NCI-H526 treated with DMSO at 0.1 percent for 48 hours (cell line): ENCODE results near the gene ZNF433.

ENCODE experiments used
- DNase-seq: peaks from one replicate; lab custom pipeline; 2025; lab: John Stamatoyannopoulos, UW

ZNF433 gene

DNA sequence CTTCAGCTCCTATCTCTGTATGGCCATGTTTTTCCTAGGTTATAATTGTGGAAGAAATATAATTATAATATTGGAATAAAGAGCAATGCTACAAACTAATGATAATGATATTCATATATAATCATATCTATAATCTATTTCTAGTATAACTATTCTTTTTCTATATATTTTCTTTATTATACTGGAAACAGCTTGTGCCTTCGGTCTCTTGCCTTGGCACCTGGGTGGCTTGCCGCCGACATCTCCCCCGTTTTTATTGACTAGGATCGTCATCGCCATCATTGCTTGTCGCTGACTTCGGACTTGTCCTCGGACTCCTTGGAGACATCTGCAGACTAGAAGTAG, 46.4 kb downstream of the ZNF433 start:
- DNase-seq: no peak

DNA sequence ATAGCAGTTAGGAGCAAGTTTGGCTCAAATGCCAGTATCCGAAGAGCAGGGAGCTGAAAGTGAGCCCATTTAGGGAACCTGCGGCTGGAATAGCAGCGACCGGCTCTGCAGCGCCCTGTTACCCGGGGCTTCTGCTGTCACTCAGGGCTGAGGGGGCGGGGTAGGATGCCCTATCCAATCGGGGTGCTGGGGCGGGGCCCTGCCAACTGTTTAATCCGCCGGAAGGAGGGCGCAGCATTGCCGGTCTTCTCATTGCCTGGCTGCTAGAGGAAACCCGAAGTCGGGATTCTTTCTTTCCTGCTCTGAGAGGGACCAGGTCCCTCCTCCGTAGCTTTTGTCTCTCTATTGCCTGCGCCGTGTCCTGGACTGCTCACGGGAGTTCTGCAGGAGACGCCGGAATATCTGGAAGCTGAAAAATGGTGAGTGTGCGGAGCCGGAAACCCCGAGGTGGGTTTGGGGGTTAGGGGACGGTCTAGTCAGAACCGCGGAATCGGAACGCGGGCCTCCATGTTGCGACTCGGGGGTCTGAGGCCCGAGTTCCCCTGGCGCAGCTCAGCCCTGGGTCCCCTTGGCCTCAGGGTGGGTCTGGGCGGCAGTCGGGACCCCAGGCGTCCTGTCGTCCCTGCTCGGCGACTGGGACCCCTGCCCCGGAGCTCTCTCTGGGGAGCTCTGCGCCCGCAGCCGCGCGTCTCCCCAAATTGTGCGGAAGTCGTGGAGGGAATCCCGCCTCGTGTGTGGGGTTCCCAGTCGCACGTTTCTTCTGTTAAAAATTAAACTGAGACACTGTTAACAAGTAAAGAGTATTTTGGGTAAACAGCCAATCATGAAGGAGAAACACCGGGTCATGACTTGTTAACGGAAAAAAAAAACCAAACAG, 47.8 kb downstream of the ZNF433 start:
- peak; percentile 81 for DNase-seq

- DNase-seq: no peak
These were observed 48.7 kb downstream of the ZNF433 start for GRCh38 chr19:11986754-11987153.

DNA sequence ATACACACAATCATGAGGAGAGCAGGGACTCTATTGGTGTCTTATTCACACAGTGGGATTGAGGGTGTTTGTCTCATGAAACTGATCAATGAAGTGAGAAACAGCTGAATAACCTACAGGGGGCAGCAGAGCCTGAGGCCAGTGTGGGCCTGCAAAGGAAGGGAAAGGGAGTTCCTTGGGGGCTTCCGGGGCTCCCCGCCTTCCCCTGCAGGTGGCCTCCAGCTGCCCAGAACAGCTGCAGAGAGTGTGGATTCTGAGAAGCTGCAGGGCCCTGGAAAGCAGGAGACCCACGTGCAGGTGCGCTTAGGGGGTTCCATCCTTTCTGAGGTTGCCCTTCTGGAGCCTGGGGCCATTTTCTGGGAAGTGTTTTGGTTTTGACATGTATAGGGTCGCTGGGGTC, 50.5 kb downstream of the ZNF433 start:
- DNase-seq: no peak

DNA sequence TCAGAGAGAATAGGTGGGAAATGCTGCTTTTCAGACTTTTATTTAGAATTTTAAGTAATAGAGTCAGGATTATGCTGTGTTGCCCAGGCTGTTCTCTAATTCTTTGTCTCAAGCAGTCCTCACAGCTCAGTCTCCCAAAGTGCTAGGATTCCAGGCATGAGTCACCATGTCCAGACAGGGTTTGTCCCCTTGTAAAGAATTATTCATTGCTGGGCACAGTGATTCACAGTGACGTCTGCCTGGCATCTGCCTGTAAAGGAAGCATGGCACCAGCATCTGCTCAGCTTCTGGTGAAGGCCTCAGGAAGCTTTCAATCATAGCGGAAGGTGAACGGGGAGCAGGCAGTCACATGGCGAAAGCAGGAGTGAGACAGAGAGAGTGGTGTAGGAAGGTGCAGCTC, 53.0 kb downstream of the ZNF433 start:
- no peak for DNase-seq

- DNase-seq: no peak
These were observed 56.0 kb downstream of the ZNF433 start for GRCh38 chr19:11979527-11979926.

DNA sequence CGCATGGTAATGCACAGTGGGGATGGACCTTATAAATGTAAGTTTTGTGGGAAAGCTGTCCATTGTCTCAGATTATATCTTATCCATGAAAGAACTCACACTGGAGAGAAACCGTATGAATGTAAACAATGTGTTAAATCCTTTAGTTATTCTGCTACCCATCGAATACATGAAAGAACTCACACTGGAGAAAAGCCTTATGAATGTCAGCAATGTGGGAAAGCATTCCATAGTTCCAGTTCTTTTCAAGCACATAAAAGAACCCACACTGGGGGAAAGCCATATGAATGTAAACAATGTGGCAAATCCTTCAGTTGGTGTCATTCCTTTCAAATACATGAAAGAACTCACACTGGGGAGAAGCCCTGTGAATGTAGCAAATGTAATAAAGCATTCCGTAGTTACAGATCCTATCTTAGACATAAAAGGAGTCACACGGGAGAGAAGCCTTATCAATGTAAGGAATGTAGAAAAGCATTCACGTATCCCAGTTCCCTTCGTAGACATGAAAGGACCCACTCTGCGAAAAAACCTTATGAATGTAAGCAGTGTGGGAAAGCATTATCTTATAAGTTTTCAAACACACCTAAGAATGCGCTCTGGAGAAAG, 56.9 kb downstream of the ZNF433 start:
- no peak for DNase-seq

- DNase-seq: no peak
These were observed 62.3 kb downstream of the ZNF433 start for GRCh38 chr19:11973019-11973810.

DNA sequence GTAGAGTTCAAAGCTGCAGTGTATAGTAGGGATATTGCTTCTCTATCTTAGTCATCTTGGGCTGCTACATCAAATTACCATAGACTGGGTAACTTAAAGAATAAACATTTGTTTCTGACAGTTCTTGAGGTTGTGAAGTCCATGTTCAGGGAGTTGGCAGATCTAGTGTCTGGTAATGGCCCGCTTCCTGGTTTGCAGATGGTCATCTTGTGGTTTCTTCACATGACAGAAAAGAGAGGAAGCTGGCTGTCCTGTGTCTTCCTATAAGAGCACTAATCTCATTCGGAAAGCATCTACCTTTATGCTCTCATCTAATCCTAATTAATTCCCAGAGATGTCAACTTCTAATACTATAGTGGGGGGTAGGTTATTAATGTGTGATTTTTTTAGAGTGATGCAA, 64.4 kb downstream of the ZNF433 start:
- no peak for DNase-seq

DNA sequence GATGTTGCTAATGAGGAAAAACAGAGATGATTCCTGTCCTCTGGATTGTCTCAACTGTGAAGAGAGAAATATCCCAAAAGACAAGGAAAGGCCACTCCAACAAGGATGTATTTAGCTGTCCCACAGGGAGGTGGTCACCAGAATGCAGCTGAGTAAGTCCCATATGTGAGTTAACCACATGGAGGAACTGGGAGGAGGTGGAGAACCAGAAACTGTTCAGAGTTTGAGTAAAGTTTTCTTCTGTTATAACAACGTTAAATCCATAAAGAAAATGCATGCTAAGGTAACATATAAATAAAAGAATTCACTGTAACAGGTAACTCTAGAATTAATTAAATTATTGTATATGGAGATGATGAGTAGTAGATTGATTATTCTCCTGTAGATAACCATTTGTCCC, 65.3 kb downstream of the ZNF433 start:
- DNase-seq: no peak

- peak; percentile 80 for DNase-seq
These were observed 70.4 kb downstream of the ZNF433 start, which contains the start of gene ZNF763 for GRCh38 chr19:11964858-11965645. ZNF763 (plus strand) TSS chr19:11965040; CDS start chr19:11965209, 169 bp downstream.
